ENCODE results near the gene POP4. TPM values are rescaled to one million over a fixed set of nuclear protein-coding genes. Genes with fewer than 3 reads are reported as not detected.

The POP4 gene
- total RNA-seq, 1 experiment from 2014 or later: 116 TPM

DNA sequence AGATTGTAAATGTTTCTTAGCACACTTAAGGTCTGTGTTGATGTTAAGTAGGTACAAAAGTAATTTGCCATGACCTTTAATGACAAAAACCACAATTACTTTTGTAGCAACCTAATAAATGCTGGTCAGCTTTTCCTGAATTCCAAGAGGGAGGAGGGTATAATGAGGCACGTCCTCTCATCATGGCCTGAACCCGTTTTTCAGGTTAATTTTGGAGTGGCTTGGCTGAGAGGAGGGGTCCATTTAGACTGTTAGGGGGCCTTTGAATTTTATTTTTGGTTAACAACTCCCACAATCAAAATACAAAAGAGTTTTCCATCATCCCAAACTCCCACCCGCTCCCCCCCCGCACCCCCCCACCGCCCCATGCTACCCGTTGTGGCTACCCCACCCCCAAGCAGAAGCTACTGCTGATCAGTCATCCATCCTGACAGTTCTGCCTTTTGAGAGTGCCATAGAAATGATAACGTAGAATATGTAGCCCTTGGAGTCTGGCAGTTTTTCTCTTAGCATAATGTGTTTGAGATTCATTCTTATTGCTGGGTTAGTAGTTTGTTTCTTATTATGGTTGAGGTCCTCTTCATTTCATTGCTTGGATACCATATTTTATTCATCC lies 44.8 kb downstream of the POP4 start:
- ATAC-seq: no peak
- no TSS peak for BruUV-seq (replicated peaks)

GRCh38 chr19:29651622-29652394 lies 45.7 kb downstream of the POP4 start:
- no TSS peak for BruUV-seq (replicated peaks)
- CTCF ChIA-PET: no interaction called here

More for the DNA sequence above, 44.8 kb downstream of the POP4 start:
- Histone ChIP-seq H3K9me3 (ENCODE audit: control insufficient read depth, insufficient read depth, low read depth, low read length) (peaks cover 8% of the 10 kb centered on the region; the same call in 1 of the 2 replicates), H3K27me3 (ENCODE audit: control insufficient read depth, insufficient read depth, low read length) (no peaks in the 10 kb centered on the region), H3K4me1 (ENCODE audit: control insufficient read depth, insufficient read depth, low read length) (peaks cover 5% of the 10 kb centered on the region), H3K36me3 (ENCODE audit: control insufficient read depth, insufficient read depth, low read length) (no peaks in the 10 kb centered on the region), H3K4me3 (ENCODE audit: low read depth in 2 of 2, low read length in 2 of 2) (no peak overlapping the region), H3K27ac (ENCODE audit: low read length) (no peak overlapping the region)
- in situ Hi-C loops (cut with HindIII; ENCODE audit: low pct_unique_long_range_greater_than_20kb, low sequenced_read_pairs): no loop called here
- no peak for DNase-seq (ENCODE audit: low read depth, low spot score)
- POLR2A ChIA-PET: no interaction called here
- intact Hi-C loops (cut with micrococcal nuclease; ENCODE audit: unreplicated experiment): no loop called here
- TF ChIP-seq POLR2AphosphoS5 (IDR thresholded peaks at IDR 0.05; ENCODE audit: low read depth, low read length) (no peak), SIN3A (IDR thresholded peaks at IDR 0.05; ENCODE audit: borderline replicate concordance, insufficient read depth, low read depth, low read length) (no peak), CTCF (IDR thresholded peaks at IDR 0.05) (no peak), TCF7L2 (IDR thresholded peaks at IDR 0.05; ENCODE audit: low read depth, low read length) (no peak)
- TF ChIP-seq, protein P1, sequence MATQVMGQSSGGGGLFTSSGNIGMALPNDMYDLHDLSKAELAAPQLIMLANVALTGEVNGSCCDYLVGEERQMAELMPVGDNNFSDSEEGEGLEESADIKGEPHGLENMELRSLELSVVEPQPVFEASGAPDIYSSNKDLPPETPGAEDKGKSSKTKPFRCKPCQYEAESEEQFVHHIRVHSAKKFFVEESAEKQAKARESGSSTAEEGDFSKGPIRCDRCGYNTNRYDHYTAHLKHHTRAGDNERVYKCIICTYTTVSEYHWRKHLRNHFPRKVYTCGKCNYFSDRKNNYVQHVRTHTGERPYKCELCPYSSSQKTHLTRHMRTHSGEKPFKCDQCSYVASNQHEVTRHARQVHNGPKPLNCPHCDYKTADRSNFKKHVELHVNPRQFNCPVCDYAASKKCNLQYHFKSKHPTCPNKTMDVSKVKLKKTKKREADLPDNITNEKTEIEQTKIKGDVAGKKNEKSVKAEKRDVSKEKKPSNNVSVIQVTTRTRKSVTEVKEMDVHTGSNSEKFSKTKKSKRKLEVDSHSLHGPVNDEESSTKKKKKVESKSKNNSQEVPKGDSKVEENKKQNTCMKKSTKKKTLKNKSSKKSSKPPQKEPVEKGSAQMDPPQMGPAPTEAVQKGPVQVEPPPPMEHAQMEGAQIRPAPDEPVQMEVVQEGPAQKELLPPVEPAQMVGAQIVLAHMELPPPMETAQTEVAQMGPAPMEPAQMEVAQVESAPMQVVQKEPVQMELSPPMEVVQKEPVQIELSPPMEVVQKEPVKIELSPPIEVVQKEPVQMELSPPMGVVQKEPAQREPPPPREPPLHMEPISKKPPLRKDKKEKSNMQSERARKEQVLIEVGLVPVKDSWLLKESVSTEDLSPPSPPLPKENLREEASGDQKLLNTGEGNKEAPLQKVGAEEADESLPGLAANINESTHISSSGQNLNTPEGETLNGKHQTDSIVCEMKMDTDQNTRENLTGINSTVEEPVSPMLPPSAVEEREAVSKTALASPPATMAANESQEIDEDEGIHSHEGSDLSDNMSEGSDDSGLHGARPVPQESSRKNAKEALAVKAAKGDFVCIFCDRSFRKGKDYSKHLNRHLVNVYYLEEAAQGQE (IDR thresholded peaks at IDR 0.05; ENCODE audit: insufficient read depth in 1 of 2, low read depth in 2 of 2, low read length in 1 of 2): no peak
- CTCF ChIA-PET: no interaction called here

More at GRCh38 chr19:29651622-29652394, 45.7 kb downstream of the POP4 start:
- TF ChIP-seq, protein P1 (IDR thresholded peaks at IDR 0.05; ENCODE audit: insufficient read depth in 1 of 2, low read depth in 2 of 2, low read length in 1 of 2): no peak
- TF ChIP-seq SIN3A (IDR thresholded peaks at IDR 0.05; ENCODE audit: borderline replicate concordance, insufficient read depth, low read depth, low read length) (no peak), TCF7L2 (IDR thresholded peaks at IDR 0.05; ENCODE audit: low read depth, low read length) (no peak), CTCF (IDR thresholded peaks at IDR 0.05) (no peak), POLR2AphosphoS5 (IDR thresholded peaks at IDR 0.05; ENCODE audit: low read depth, low read length) (no peak)
- intact Hi-C loops (cut with micrococcal nuclease; ENCODE audit: unreplicated experiment) (no loop called here), in situ Hi-C loops (cut with HindIII; ENCODE audit: low pct_unique_long_range_greater_than_20kb, low sequenced_read_pairs) (no loop called here)
- Histone ChIP-seq H3K4me1 (ENCODE audit: control insufficient read depth, insufficient read depth, low read length) (no peaks in the 10 kb centered on the region), H3K4me3 (ENCODE audit: low read depth in 2 of 2, low read length in 2 of 2) (no peak overlapping the region), H3K36me3 (ENCODE audit: control insufficient read depth, insufficient read depth, low read length) (no peaks in the 10 kb centered on the region), H3K9me3 (ENCODE audit: control insufficient read depth, insufficient read depth, low read depth, low read length) (peaks cover 8% of the 10 kb centered on the region; the same call in 1 of the 2 replicates), H3K27ac (ENCODE audit: low read length) (no peak overlapping the region), H3K27me3 (ENCODE audit: control insufficient read depth, insufficient read depth, low read length) (no peaks in the 10 kb centered on the region)
- DNase-seq (ENCODE audit: low read depth, low spot score): no peak
- POLR2A ChIA-PET: no interaction called here
- ATAC-seq: no peak

Measured in Panc1 (cell line).